Right kidney (tissue), 9 donors: ENCODE results near the gene SLC22A9.
"Not testable (repeated sequence)": the region's sequence is repeated elsewhere in the genome, so short reads cannot be mapped to it uniquely, and the experiment has no call there.

Source experiments
- DNase-seq: peaks from one replicate; pipeline ENCODE4 v3.0.0-alpha.2; 2016
- long read RNA-seq, 8 donors: transcript quantifications; one replicate each; lab custom pipeline, GENCODE V29; 2026

Gene SLC22A9
- long read RNA-seq, donor 1: 0 reads
- long read RNA-seq, donor 2: 0 reads
- long read RNA-seq, donor 3: 0 reads
- long read RNA-seq, donor 4: 0 reads
- long read RNA-seq, donor 5: 0 reads
- long read RNA-seq, donor 6: 0 reads
- long read RNA-seq, donor 7: 0 reads
- long read RNA-seq, donor 8: 0 reads

- no peak for DNase-seq
Measured at GRCh38 chr11:63369165-63369970, at the start of gene SLC22A9. Gene SLC22A9 (plus strand): TSS chr11:63369785. CDS start chr11:63370057, 272 bp downstream.

- DNase-seq: no peak
Measured at GRCh38 chr11:63321723-63322122, 47.9 kb upstream of the SLC22A9 start.

- not testable (repeated sequence) for DNase-seq
Measured at GRCh38 chr11:63335089-63335488, 34.5 kb upstream of the SLC22A9 start.

GRCh38 chr11:63337070-63337469 is 32.5 kb upstream of the SLC22A9 start:
- no peak for DNase-seq

GRCh38 chr11:63343130-63343529 is 26.5 kb upstream of the SLC22A9 start:
- DNase-seq: no peak

- DNase-seq: no peak
Measured at GRCh38 chr11:63352144-63352543, 17.4 kb upstream of the SLC22A9 start.

GRCh38 chr11:63362196-63362793 is 7.3 kb upstream of the SLC22A9 start:
- DNase-seq: no peak

- no peak for DNase-seq
Measured at GRCh38 chr11:63369971-63370588, 495 bp downstream of the SLC22A9 start.

- no peak for DNase-seq
Measured at GRCh38 chr11:63371396-63371795, 1.8 kb downstream of the SLC22A9 start.

GRCh38 chr11:63375434-63375833 is 5.8 kb downstream of the SLC22A9 start:
- DNase-seq: no peak

GRCh38 chr11:63380130-63380529 is 10.5 kb downstream of the SLC22A9 start:
- DNase-seq: no peak

GRCh38 chr11:63395697-63396096 is 26.1 kb downstream of the SLC22A9 start:
- DNase-seq: no peak

- no peak for DNase-seq
Measured at GRCh38 chr11:63404161-63404935, 34.8 kb downstream of the SLC22A9 start.

GRCh38 chr11:63405114-63405513 is 35.5 kb downstream of the SLC22A9 start:
- no peak for DNase-seq

GRCh38 chr11:63406458-63406857 is 36.9 kb downstream of the SLC22A9 start:
- no peak for DNase-seq

- DNase-seq: no peak
Measured at GRCh38 chr11:63417174-63417852, 47.7 kb downstream of the SLC22A9 start.

- DNase-seq: no peak
Measured at GRCh38 chr11:63427971-63428508, 58.5 kb downstream of the SLC22A9 start.

- DNase-seq: not testable (repeated sequence)
Measured at GRCh38 chr11:63430731-63431130, 61.1 kb downstream of the SLC22A9 start.

- not testable (repeated sequence) for DNase-seq
Measured at GRCh38 chr11:63435351-63435750, 65.8 kb downstream of the SLC22A9 start.

GRCh38 chr11:63435831-63436230 is 66.2 kb downstream of the SLC22A9 start:
- not testable (repeated sequence) for DNase-seq

GRCh38 chr11:63443714-63444113 is 74.1 kb downstream of the SLC22A9 start:
- no peak for DNase-seq
